GM12865 (cell line): ENCODE measurements around the gene INSYN1.
"Not testable (repeated sequence)": the region's sequence is repeated elsewhere in the genome, so short reads cannot be mapped to it uniquely, and the experiment has no call there.

ENCODE experiments used
- DNase-seq: peaks from one replicate; pipeline ENCODE4 v3.0.0; 2010; ENCODE audit warnings: low read depth
- H3K4me3 ChIP-seq: 2 replicates; pipeline ENCODE4 v1.5.1; 2011; ENCODE audit warnings: mild to moderate bottlenecking, low read depth, low read length, control low read depth
- CTCF ChIP-seq: IDR thresholded peaks from 2 replicates; pipeline ENCODE4 v1.5.1; 2011; ENCODE audit warnings: low read length, control low read depth, low read depth, inconsistent platforms; ENCODE audit not compliant: insufficient read depth; ENCODE audit errors: missing control alignments

Gene INSYN1

GRCh38 chr15:73794443-73795133 lies 41.4 kb upstream of the INSYN1 start:
- DNase-seq = no peak
- TF ChIP-seq CTCF = no peak
- no peak overlapping the region for H3K4me3 ChIP-seq

- DNase-seq, H3K4me3 ChIP-seq: not testable (repeated sequence)
These were observed 39.9 kb upstream of the INSYN1 start for GRCh38 chr15:73792899-73793541.

- DNase-seq = no peak
These were observed 39.3 kb upstream of the INSYN1 start for GRCh38 chr15:73792415-73792814.

GRCh38 chr15:73789521-73790240 lies 36.5 kb upstream of the INSYN1 start:
- TF ChIP-seq CTCF = no peak
- DNase-seq = no peak
- no peak overlapping the region for H3K4me3 ChIP-seq

More at GRCh38 chr15:73792415-73792814, 39.3 kb upstream of the INSYN1 start:
- TF ChIP-seq CTCF = no peak
- no peak overlapping the region for H3K4me3 ChIP-seq

- no peak for TF ChIP-seq CTCF
- DNase-seq = no peak
- no peak overlapping the region for H3K4me3 ChIP-seq
These were observed 34.5 kb upstream of the INSYN1 start for GRCh38 chr15:73787621-73788020.

GRCh38 chr15:73786538-73786937 lies 33.4 kb upstream of the INSYN1 start:
- H3K4me3 ChIP-seq = no peak overlapping the region
- no peak for TF ChIP-seq CTCF
- DNase-seq = no peak

- not testable (repeated sequence) for DNase-seq, H3K4me3 ChIP-seq
These were observed 32.3 kb upstream of the INSYN1 start for GRCh38 chr15:73785256-73786014.
